ENCODE data around the gene USP40.

USP40 gene

GRCh38 chr2:233449081-233449901 lies 117.3 kb downstream of the USP40 start:
- no peak for TF ChIP-seq NFRKB (IDR thresholded peaks at IDR 0.05)
- DNase-seq (ENCODE audit: extremely low spot score): peak; percentile 69
- ChIA-PET CTCF (interaction anchor here (0.6 to 1.1 kb wide), 5 partner anchors 14 to 817 kb away, joined by 3 to 4 read pairs (median 3); no protein-coding TSS in a partner anchor), POLR2A (no interaction called here)

DNA sequence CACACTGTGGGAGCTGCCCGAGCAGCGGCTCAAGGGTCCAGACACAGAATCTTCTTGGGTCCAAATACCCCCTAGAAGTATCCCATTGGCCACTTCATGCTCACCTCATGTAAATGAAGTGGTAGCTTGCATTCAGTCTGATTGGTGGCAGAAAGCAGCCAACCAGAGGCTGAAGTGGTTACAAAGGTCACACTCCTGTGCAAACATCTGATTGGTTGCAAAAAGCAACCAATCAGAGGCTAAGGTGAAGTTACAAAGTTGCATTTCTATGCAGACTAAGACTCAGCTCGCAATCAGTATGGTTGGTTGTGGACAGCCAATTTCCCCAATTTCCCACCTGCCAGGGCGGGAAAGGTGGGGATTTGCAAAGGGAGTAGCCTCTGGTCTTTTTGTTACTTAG lies 118.0 kb downstream of the USP40 start:
- TF ChIP-seq ARNT (IDR thresholded peaks at IDR 0.05) (no peak), SP1 (IDR thresholded peaks at IDR 0.05) (no peak), TARDBP (IDR thresholded peaks at IDR 0.05) (no peak), ZNF384 (IDR thresholded peaks at IDR 0.05) (no peak), SUZ12 (IDR thresholded peaks at IDR 0.05) (no peak), HDGF (IDR thresholded peaks at IDR 0.05; ENCODE audit: borderline replicate concordance) (no peak), NFRKB (IDR thresholded peaks at IDR 0.05) (no peak), FOXM1 (IDR thresholded peaks at IDR 0.05; ENCODE audit: borderline replicate concordance) (no peak), FOXA1 (IDR thresholded peaks at IDR 0.05) (no peak), LEF1 (IDR thresholded peaks at IDR 0.05; ENCODE audit: borderline replicate concordance) (no peak), FOXK2 (IDR thresholded peaks at IDR 0.05) (no peak), ELF4 (IDR thresholded peaks at IDR 0.05) (no peak), BHLHE40 (IDR thresholded peaks at IDR 0.05; ENCODE audit: borderline replicate concordance) (no peak), CTBP1 (IDR thresholded peaks at IDR 0.05; ENCODE audit: borderline replicate concordance) (no peak), L3MBTL2 (conservative IDR thresholded peaks at IDR 0.05) (no peak)
- TF ChIP-seq, protein P1, sequence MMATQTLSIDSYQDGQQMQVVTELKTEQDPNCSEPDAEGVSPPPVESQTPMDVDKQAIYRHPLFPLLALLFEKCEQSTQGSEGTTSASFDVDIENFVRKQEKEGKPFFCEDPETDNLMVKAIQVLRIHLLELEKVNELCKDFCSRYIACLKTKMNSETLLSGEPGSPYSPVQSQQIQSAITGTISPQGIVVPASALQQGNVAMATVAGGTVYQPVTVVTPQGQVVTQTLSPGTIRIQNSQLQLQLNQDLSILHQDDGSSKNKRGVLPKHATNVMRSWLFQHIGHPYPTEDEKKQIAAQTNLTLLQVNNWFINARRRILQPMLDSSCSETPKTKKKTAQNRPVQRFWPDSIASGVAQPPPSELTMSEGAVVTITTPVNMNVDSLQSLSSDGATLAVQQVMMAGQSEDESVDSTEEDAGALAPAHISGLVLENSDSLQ (IDR thresholded peaks at IDR 0.05): no peak
- DNase-seq (ENCODE audit: extremely low spot score): no peak
- CTCF ChIA-PET: interaction anchor here (0.7 to 1.1 kb wide), 3 partner anchors 13 to 212 kb away, joined by 3 to 4 read pairs (median 3); no protein-coding TSS in a partner anchor
- POLR2A ChIA-PET: no interaction called here

- TF ChIP-seq ELF4 (IDR thresholded peaks at IDR 0.05): no peak
- no peak for TF ChIP-seq SUZ12 (IDR thresholded peaks at IDR 0.05)
- TF ChIP-seq SP1 (IDR thresholded peaks at IDR 0.05): no peak
- TF ChIP-seq HDGF (IDR thresholded peaks at IDR 0.05; ENCODE audit: borderline replicate concordance): no peak
- TF ChIP-seq L3MBTL2 (conservative IDR thresholded peaks at IDR 0.05): no peak
- no peak for TF ChIP-seq ZNF384 (IDR thresholded peaks at IDR 0.05)
- TF ChIP-seq FOXK2 (IDR thresholded peaks at IDR 0.05): no peak
- TF ChIP-seq FOXM1 (IDR thresholded peaks at IDR 0.05; ENCODE audit: borderline replicate concordance): no peak
- no peak for TF ChIP-seq LEF1 (IDR thresholded peaks at IDR 0.05; ENCODE audit: borderline replicate concordance)
- no peak for TF ChIP-seq TARDBP (IDR thresholded peaks at IDR 0.05)
- CTCF ChIA-PET: interaction anchor here (1.0 kb wide), 1 partner anchor 13 kb away, joined by 3 read pairs; no protein-coding TSS in a partner anchor
- peak; percentile 29 for DNase-seq (ENCODE audit: extremely low spot score)
- POLR2A ChIA-PET: no interaction called here
Observed at GRCh38 chr2:233448220-233448559, 118.4 kb downstream of the USP40 start.

GRCh38 chr2:233447506-233448219 lies 118.9 kb downstream of the USP40 start:
- TF ChIP-seq BHLHE40 (IDR thresholded peaks at IDR 0.05; ENCODE audit: borderline replicate concordance): no peak
- TF ChIP-seq CTBP1 (IDR thresholded peaks at IDR 0.05; ENCODE audit: borderline replicate concordance): no peak
- TF ChIP-seq LEF1 (IDR thresholded peaks at IDR 0.05; ENCODE audit: borderline replicate concordance): no peak
- no peak for TF ChIP-seq FOXK2 (IDR thresholded peaks at IDR 0.05)
- TF ChIP-seq NFRKB (IDR thresholded peaks at IDR 0.05): no peak
- TF ChIP-seq ARNT (IDR thresholded peaks at IDR 0.05): no peak
- no peak for TF ChIP-seq TARDBP (IDR thresholded peaks at IDR 0.05)
- no peak for TF ChIP-seq HDGF (IDR thresholded peaks at IDR 0.05; ENCODE audit: borderline replicate concordance)
- ChIA-PET POLR2A (no interaction called here), CTCF (interaction anchor here (0.5 to 1.0 kb wide), 2 partner anchors 10 to 12 kb away, joined by 3 read pairs; no protein-coding TSS in a partner anchor)
- DNase-seq (ENCODE audit: extremely low spot score): no peak

DNA sequence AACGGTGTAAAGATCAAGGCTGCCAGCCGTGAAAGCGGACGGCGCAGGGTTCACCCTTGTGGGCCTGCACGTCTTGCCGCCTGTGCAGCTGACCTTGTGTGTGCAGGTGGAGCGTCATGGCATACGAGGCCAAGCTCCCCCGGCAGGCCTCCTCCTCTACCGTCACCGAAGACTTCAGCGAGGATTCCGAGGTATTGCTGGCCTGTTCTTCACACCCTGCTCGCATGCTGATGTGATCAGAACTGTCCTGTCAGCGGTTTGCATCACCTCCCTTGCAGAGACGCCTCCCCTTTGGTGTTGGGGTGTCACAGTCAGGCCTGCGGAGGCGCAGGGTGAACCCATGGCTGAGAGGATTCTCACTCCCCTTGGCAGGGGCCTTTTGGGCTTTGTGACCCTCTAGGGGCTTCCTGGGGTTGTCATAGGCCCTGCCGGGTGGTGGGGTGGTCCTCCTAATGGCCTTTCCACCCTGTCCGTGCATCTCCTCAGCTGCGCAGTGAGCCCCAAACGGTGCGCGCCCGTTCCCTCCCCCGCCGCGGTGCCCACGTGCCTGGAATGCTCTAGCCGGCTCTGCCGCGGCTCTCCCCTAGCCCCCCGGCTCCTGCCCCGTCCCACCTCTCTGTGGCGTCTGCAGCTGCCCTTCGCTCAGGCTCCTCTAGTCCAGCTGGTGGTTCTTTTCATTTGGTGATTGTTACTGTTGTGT lies 119.8 kb downstream of the USP40 start:
- POLR2A ChIA-PET: no interaction called here
- CTCF ChIA-PET: no interaction called here

More for the DNA sequence above, 119.8 kb downstream of the USP40 start:
- no peak for DNase-seq (ENCODE audit: extremely low spot score)
- TF ChIP-seq L3MBTL2 (conservative IDR thresholded peaks at IDR 0.05) (no peak), FOXA1 (IDR thresholded peaks at IDR 0.05) (no peak), ELF4 (IDR thresholded peaks at IDR 0.05) (no peak), FOXK2 (IDR thresholded peaks at IDR 0.05) (no peak), SUZ12 (IDR thresholded peaks at IDR 0.05) (no peak), ZNF384 (IDR thresholded peaks at IDR 0.05) (no peak), FOXM1 (IDR thresholded peaks at IDR 0.05; ENCODE audit: borderline replicate concordance) (no peak), NFRKB (IDR thresholded peaks at IDR 0.05) (no peak), TARDBP (IDR thresholded peaks at IDR 0.05) (no peak), LEF1 (IDR thresholded peaks at IDR 0.05; ENCODE audit: borderline replicate concordance) (no peak), SP1 (IDR thresholded peaks at IDR 0.05) (no peak), HDGF (IDR thresholded peaks at IDR 0.05; ENCODE audit: borderline replicate concordance) (no peak), ARNT (IDR thresholded peaks at IDR 0.05) (no peak), BHLHE40 (IDR thresholded peaks at IDR 0.05; ENCODE audit: borderline replicate concordance) (no peak), CTBP1 (IDR thresholded peaks at IDR 0.05; ENCODE audit: borderline replicate concordance) (no peak)
- TF ChIP-seq, protein P1 (IDR thresholded peaks at IDR 0.05): no peak

All from HEK293T (cell line).